Stimulated activated naive CD4-positive, alpha-beta T cell treated with Interleukin-2 at 50 U/mL for 16 hours (primary cell): Measurements from ENCODE around the gene ACKR4.
"Not testable (repeated sequence)": the region's sequence is repeated elsewhere in the genome, so short reads cannot be mapped to it uniquely, and the experiment has no call there.

Experiments
- DNase-seq: peaks from one replicate; lab custom pipeline; 2025; lab: John Stamatoyannopoulos, UW

Gene ACKR4

DNA sequence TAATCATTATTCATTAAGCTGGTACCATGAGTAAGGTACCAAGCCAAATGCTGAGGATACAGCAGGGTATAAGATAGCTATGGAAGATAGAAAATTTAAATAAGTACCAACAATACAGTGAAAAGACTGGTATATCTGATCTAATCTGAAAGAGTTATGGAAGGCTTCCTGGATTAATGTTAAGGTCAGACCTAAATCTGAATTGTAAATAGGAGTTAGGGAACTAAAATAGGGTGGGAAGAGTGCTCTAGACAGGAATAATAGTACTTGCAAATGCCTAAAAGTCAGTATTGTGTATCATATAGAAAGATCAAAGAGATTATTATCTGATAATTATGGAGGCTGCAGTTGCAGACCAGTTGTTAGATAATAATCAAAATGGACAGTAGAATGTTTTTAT is 2.6 kb upstream of the ACKR4 start:
- DNase-seq, result no peak

- no peak for DNase-seq
Measured at GRCh38 chr3:132595014-132595413, 2.1 kb upstream of the ACKR4 start.

DNA sequence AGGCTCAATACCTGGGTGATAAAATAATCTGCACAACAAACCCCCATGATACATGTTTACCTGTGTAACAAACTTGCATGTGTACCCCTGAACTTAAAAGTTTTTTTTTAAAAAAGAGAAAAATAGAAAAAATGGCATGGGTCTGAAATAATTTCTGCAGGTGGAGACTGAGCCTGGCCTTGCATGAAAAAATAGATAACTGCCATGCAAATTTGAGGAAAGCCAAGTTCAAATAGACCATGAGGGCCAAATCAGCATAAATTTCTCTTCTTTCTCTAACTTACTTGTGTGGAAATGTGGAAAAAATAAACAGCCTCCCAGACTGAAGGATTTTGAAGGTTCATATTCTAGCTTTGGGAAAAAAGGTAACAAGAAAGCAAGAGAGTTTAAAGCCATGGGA is 744 bp upstream of the ACKR4 start:
- no peak for DNase-seq

GRCh38 chr3:132597660-132598059 is 590 bp downstream of the ACKR4 start:
- DNase-seq, result no peak

GRCh38 chr3:132598181-132598580 is 1.1 kb downstream of the ACKR4 start:
- DNase-seq, result no peak

GRCh38 chr3:132600614-132601013 is 3.5 kb downstream of the ACKR4 start:
- DNase-seq, result not testable (repeated sequence)

GRCh38 chr3:132605374-132605792 is 8.3 kb downstream of the ACKR4 start:
- DNase-seq, result no peak

DNA sequence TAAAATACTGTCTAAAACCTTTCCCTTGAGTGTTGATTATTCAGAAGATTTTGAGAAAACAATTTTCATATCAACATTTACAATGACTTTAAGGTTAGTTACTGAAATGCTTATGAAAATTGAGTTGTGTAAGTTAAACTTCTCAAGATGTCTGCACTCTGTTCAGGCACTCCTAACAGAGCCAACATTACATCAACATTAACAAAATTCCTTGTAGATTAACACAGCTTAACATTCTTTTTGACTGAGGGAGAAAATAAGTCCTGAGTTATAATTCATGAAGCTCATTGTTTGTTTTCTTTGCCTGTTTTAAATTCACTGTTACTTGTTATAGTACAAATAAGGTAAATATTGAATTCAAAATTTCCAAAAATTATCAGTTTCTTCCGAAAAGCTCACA is 9.0 kb downstream of the ACKR4 start:
- no peak for DNase-seq

- not testable (repeated sequence) for DNase-seq
Measured at GRCh38 chr3:132606620-132607019, 9.6 kb downstream of the ACKR4 start.

- not testable (repeated sequence) for DNase-seq
Measured at GRCh38 chr3:132615301-132615700, 18.2 kb downstream of the ACKR4 start.

DNA sequence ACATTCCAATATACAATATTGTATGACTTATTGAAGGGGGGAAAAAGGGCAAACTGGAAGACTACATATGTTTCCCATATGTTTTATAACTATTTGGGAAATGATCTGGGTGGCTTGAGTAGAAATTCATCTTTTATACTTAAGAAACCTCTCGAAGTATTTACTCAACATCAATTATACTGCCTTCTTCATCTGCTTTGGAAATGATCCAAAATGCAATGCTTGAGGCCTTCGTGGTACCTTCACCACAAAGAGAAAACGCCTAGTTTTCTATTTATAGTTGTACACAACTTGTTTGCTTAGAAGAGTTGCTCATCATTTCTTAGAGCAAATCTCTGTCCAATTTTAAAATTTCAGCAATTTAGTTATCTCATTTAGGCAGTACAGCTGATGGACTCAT is 18.8 kb downstream of the ACKR4 start:
- no peak for DNase-seq

- DNase-seq, result no peak
Measured at GRCh38 chr3:132616780-132617179, 19.7 kb downstream of the ACKR4 start.

GRCh38 chr3:132622148-132622547 is 25.1 kb downstream of the ACKR4 start:
- DNase-seq, result no peak

DNA sequence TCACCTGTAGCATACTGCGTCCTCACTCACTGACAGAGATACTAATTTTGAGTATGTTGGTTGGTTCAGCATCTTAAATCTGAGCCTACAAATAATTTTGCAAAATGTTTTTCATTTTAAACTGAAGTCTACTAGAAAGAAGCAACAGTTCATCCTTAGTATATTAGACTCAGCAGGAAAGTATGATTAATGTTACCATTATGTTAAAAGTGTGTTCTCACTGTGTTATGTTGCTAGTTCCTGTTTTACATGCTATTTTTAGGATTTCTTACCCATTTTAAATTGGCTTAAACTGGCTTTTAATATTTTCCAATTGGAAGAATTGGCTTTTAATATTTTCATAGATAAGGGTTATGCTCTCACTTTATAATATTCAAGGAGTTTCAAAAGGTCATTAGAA is 25.7 kb downstream of the ACKR4 start:
- DNase-seq, result no peak

- DNase-seq, result no peak
Measured at GRCh38 chr3:132623646-132624045, 26.6 kb downstream of the ACKR4 start.

- DNase-seq, result no peak
Measured at GRCh38 chr3:132624790-132625189, 27.7 kb downstream of the ACKR4 start.

GRCh38 chr3:132625613-132626012 is 28.5 kb downstream of the ACKR4 start:
- no peak for DNase-seq

DNA sequence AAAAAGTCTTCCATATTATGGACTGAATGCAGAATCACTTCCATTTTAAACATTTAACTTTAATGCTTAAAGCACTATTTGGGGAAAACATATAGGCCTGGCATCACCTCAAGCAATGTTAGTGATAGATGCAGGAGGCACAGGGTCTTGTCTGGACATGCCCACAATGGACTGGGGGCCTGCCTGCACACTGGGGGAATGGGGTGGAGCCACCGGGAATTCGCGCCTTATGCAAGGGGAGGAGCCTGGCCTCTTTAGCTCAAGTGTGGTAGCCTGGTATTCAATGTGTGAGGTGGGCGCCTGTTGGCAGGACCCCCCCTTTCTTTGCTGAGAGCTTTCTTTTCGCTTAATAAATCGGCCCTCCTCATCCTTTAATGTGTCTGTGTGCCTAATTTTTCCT is 29.9 kb downstream of the ACKR4 start:
- no peak for DNase-seq

GRCh38 chr3:132628157-132628556 is 31.1 kb downstream of the ACKR4 start:
- DNase-seq, result no peak

DNA sequence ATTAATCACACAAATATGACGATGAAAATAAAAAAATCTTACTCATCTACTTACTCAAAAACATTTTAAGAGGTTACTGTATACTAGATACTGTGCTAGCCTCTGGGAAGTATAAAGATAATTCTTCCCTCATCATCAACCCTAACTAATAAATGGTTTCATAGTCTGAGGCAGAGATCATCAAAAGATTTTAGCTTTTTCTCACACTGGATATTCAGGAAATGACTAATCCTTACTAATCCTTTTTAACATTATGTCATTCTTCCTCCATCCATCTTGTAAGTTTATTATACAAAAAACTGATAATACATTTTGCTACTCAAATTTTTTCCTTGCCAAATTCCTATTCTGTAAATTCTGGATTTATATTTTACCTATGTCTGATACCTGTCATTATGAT is 32.9 kb downstream of the ACKR4 start:
- no peak for DNase-seq

- no peak for DNase-seq
Measured at GRCh38 chr3:132630612-132631011, 33.5 kb downstream of the ACKR4 start.

DNA sequence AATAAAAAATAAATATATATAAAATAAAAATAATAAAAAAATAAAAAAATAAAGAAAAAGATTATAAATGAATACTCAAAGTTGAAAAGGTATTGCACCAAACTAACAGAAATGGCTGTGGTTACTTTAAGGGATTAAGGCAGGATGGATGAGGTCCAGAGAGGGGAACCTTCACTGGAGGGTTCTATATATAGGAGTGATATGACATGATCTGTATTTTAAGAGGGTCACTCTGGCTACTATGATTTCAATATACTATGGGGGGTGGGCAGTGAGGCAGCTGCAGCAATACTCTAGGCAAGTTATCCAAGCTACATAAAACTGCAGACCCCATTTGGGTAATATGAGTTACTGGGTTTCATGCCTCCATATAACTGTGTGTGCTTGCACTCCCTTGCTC is 38.0 kb downstream of the ACKR4 start:
- no peak for DNase-seq

DNA sequence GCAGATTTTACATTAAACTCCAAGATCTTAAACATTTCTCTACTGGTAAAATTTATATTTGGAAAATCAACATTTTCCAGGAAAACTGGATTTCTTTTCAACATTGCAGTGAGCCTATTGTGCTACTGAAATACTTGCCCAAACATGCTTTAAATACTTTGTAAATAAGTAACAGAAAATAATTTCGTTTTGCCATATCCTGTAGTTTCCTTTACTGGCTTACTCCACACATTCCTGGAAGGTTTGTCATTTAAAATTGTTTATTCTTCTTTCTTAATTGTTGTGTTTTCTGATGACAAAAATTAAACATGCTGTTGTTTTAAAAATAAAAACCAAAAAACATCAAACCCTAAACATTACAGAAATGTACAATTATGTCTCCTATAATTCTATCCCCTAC is 40.5 kb downstream of the ACKR4 start:
- no peak for DNase-seq

GRCh38 chr3:132638706-132639105 is 41.6 kb downstream of the ACKR4 start:
- DNase-seq, result no peak

GRCh38 chr3:132641427-132641826 is 44.4 kb downstream of the ACKR4 start:
- not testable (repeated sequence) for DNase-seq
